Fibroblast of skin of right quadriceps (primary cell): ENCODE results near the gene SVEP1.
"Not testable (repeated sequence)": the region's sequence is repeated elsewhere in the genome, so short reads cannot be mapped to it uniquely, and the experiment has no call there.

Source experiments
- DNase-seq: peaks from one replicate; pipeline ENCODE4 v3.0.0-alpha.2; 2013

SVEP1 gene

GRCh38 chr9:110578575-110579033 lies 937 bp downstream of the SVEP1 start:
- no peak for DNase-seq

GRCh38 chr9:110575945-110576344 lies 3.6 kb downstream of the SVEP1 start:
- DNase-seq, result no peak

GRCh38 chr9:110575169-110575568 lies 4.4 kb downstream of the SVEP1 start:
- DNase-seq, result no peak

- peak; percentile 13 for DNase-seq
These were observed 6.2 kb downstream of the SVEP1 start for GRCh38 chr9:110573305-110573704.

- no peak for DNase-seq
These were observed 7.6 kb downstream of the SVEP1 start for GRCh38 chr9:110571801-110572483.

GRCh38 chr9:110566156-110566555 lies 13.4 kb downstream of the SVEP1 start:
- DNase-seq, result no peak

GRCh38 chr9:110561826-110562225 lies 17.7 kb downstream of the SVEP1 start:
- no peak for DNase-seq

- peak; percentile 57 for DNase-seq
These were observed 19.7 kb downstream of the SVEP1 start for GRCh38 chr9:110559869-110560268.

GRCh38 chr9:110555551-110556331 lies 23.8 kb downstream of the SVEP1 start:
- peak; percentile 89 for DNase-seq

GRCh38 chr9:110546411-110546871 lies 33.1 kb downstream of the SVEP1 start:
- DNase-seq, result no peak

GRCh38 chr9:110545705-110546104 lies 33.8 kb downstream of the SVEP1 start:
- DNase-seq, result no peak

GRCh38 chr9:110543631-110544051 lies 35.9 kb downstream of the SVEP1 start:
- peak; percentile 58 for DNase-seq

- no peak for DNase-seq
These were observed 37.6 kb downstream of the SVEP1 start for GRCh38 chr9:110541950-110542349.

GRCh38 chr9:110538647-110539041 lies 40.9 kb downstream of the SVEP1 start:
- peak; percentile 57 for DNase-seq

- peak; percentile 84 for DNase-seq
These were observed 41.5 kb downstream of the SVEP1 start for GRCh38 chr9:110537841-110538646.

GRCh38 chr9:110536822-110537221 lies 42.7 kb downstream of the SVEP1 start:
- DNase-seq, result peak; percentile 91

- not testable (repeated sequence) for DNase-seq
These were observed 45.4 kb downstream of the SVEP1 start for GRCh38 chr9:110534162-110534561.

GRCh38 chr9:110532908-110533665 lies 46.5 kb downstream of the SVEP1 start:
- DNase-seq, result peak; percentile 42

- DNase-seq, result peak; percentile 81
These were observed 47.8 kb downstream of the SVEP1 start for GRCh38 chr9:110531776-110532175.

GRCh38 chr9:110531241-110531640 lies 48.3 kb downstream of the SVEP1 start:
- DNase-seq, result peak; percentile 45

GRCh38 chr9:110528645-110529044 lies 50.9 kb downstream of the SVEP1 start:
- DNase-seq, result no peak

GRCh38 chr9:110526426-110526825 lies 53.1 kb downstream of the SVEP1 start:
- peak; percentile 98 for DNase-seq
